Fibroblast of lung (primary cell): Measurements from ENCODE around the gene RPS6KC1.

ENCODE experiments used
- EZH2 ChIP-seq: IDR thresholded peaks from 2 replicates; pipeline ENCODE4 v1.5.1; 2012; ENCODE audit warnings: low read length, control low read depth, mild to moderate bottlenecking; ENCODE audit errors: missing control alignments
- TF ChIP-seq, protein P1 (sequence below), 2 donors: IDR thresholded peaks in 1 of 2; conservative IDR thresholded peaks in 1 of 2; 1 replicate in 1 of 2; 2 replicates in 1 of 2; pipeline ENCODE4 v1.5.1; 2011 to 2012; ENCODE audit warnings: low read length in 2 of 2, control low read depth in 1 of 2, inconsistent platforms in 1 of 2, low read depth in 1 of 2, mild to moderate bottlenecking in 1 of 2

- TF ChIP-seq, protein P1, sequence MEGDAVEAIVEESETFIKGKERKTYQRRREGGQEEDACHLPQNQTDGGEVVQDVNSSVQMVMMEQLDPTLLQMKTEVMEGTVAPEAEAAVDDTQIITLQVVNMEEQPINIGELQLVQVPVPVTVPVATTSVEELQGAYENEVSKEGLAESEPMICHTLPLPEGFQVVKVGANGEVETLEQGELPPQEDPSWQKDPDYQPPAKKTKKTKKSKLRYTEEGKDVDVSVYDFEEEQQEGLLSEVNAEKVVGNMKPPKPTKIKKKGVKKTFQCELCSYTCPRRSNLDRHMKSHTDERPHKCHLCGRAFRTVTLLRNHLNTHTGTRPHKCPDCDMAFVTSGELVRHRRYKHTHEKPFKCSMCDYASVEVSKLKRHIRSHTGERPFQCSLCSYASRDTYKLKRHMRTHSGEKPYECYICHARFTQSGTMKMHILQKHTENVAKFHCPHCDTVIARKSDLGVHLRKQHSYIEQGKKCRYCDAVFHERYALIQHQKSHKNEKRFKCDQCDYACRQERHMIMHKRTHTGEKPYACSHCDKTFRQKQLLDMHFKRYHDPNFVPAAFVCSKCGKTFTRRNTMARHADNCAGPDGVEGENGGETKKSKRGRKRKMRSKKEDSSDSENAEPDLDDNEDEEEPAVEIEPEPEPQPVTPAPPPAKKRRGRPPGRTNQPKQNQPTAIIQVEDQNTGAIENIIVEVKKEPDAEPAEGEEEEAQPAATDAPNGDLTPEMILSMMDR (conservative IDR thresholded peaks at IDR 0.05 in 1 of 2, IDR thresholded peaks at IDR 0.05 in 1 of 2; ENCODE audit: low read depth in 1 of 2, low read length in 2 of 2): no peak
- no peak for TF ChIP-seq EZH2
These were observed 244.8 kb downstream of the RPS6KC1 start for GRCh38 chr1:213295860-213296259.
